A549 (cell line): ENCODE results near the gene TMEM59. TPM values are rescaled to one million over a fixed set of nuclear protein-coding genes. Genes with fewer than 3 reads are reported as not detected.
"Not testable (repeated sequence)": the region's sequence is repeated elsewhere in the genome, so short reads cannot be mapped to it uniquely, and the experiment has no call there.

Source experiments
- ATAC-seq, 2 experiments: fragments of 200-7000 bp in 1 of 2; fragments of >200 bp in 1 of 2; cut with Nextera tagmentation in 1 of 2; cut with Tn5 transposase in 1 of 2; 3 replicates each; pipeline versions ENCODE4 v1.8.0 to v1.9.1; 2018 to 2020; ENCODE audit warnings: mild to moderate bottlenecking in 1 of 2, moderate library complexity in 1 of 2
- CTCF ChIA-PET: fragments of 300-600 bp; sonication (Branson Sonifier 250); formaldehyde crosslinking; extraction: SDS; loops from one replicate; lab custom pipeline; 2021; ENCODE audit warnings: antibody characterized with exemption, inconsistent platforms; lab: Yijun Ruan, JAX
- POLR2A ChIA-PET: fragments of 350-600 bp; formaldehyde crosslinking; extraction: SDS; loops from one replicate; lab custom pipeline; 2021; ENCODE audit warnings: antibody characterized with exemption, inconsistent platforms; lab: Yijun Ruan, JAX
- DNase-seq, 2 experiments: peaks; one replicate each; pipeline versions ENCODE4 v3.0.0 to v3.0.0-alpha.2; 2011 to 2016; ENCODE audit warnings: low read depth in 1 of 2, low spot score in 1 of 2
- FAIRE-seq: peaks from 2 replicates; lab custom pipeline; 2011; peaks lifted over from hg19 to GRCh38; lab: Jason Lieb, UNC
- H3K27ac ChIP-seq, 2 experiments: fragments of >200 bp; sonication (Bioruptor Twin); formaldehyde crosslinking; 3 replicates each; pipeline ENCODE4 v1.5.1; 2016 to 2017
- H3K4me1 ChIP-seq: fragments of >200 bp; sonication (Bioruptor Twin); formaldehyde crosslinking; 3 replicates; pipeline ENCODE4 v1.6.1; 2016
- H3K4me2 ChIP-seq: fragments of >200 bp; sonication (Bioruptor Twin); formaldehyde crosslinking; 3 replicates; pipeline ENCODE4 v1.6.1; 2016
- H3K4me3 ChIP-seq: fragments of >200 bp; sonication (Bioruptor Twin); formaldehyde crosslinking; 3 replicates; pipeline ENCODE4 v1.5.1; 2016
- H3K9me3 ChIP-seq: fragments of >200 bp; sonication (Bioruptor Twin); formaldehyde crosslinking; 3 replicates; pipeline ENCODE4 v1.6.1; 2016
- BHLHE40 ChIP-seq: IDR thresholded peaks from 2 replicates; pipeline ENCODE4 v1.6.1; 2012; ENCODE audit warnings: low read depth, low read length, inconsistent platforms
- CBX8 ChIP-seq: fragments of 200-600 bp; sonication (generic); IDR thresholded peaks from 2 replicates; pipeline ENCODE4 v1.6.1; 2016
- CEBPB ChIP-seq, 2 experiments: fragments of >200 bp in 1 of 2; sonication (Bioruptor Twin) in 1 of 2; formaldehyde crosslinking in 1 of 2; IDR thresholded peaks; 2 replicates each; pipeline ENCODE4 v1.6.1; 2012 to 2016
- FOXS1 ChIP-seq: fragments of 250-450 bp; sonication (Bioruptor Pico); IDR thresholded peaks from 2 replicates; pipeline ENCODE4 v1.5.0; 2020; ENCODE audit warnings: mild to moderate bottlenecking, moderate library complexity
- HDAC2 ChIP-seq: fragments of 200-600 bp; sonication (generic); IDR thresholded peaks from 2 replicates; pipeline ENCODE4 v1.6.1; 2016
- HEYL ChIP-seq: fragments of 250-450 bp; sonication (Bioruptor Pico); IDR thresholded peaks from 2 replicates; pipeline ENCODE4 v1.8.0; 2021; ENCODE audit warnings: mild to moderate bottlenecking, moderate library complexity
- HOXB5 ChIP-seq: fragments of 250-450 bp; sonication (Bioruptor Pico); IDR thresholded peaks from 2 replicates; pipeline ENCODE4 v1.5.0; 2020; ENCODE audit warnings: mild to moderate bottlenecking, moderate library complexity
- MAFK ChIP-seq: fragments of 450-650 bp; IDR thresholded peaks from 2 replicates; pipeline ENCODE4 v1.6.1; 2014; ENCODE audit not compliant: partially characterized antibody
- NFE2L2 ChIP-seq: fragments of 150-350 bp; conservative IDR thresholded peaks from 2 replicates; pipeline ENCODE4 v1.6.1; 2014; ENCODE audit warnings: low read length
- PHF8 ChIP-seq: fragments of 200-600 bp; sonication (generic); IDR thresholded peaks from 2 replicates; pipeline ENCODE4 v1.6.1; 2016; ENCODE audit warnings: low read depth, mild to moderate bottlenecking, antibody characterized with exemption, moderate library complexity, borderline replicate concordance
- RFX5 ChIP-seq: fragments of 450-650 bp; IDR thresholded peaks from 2 replicates; pipeline ENCODE4 v1.7.1; 2014; ENCODE audit warnings: antibody characterized with exemption, mild to moderate bottlenecking, moderate library complexity
- TFCP2L1 ChIP-seq: fragments of 250-450 bp; sonication (Bioruptor Pico); IDR thresholded peaks from 2 replicates; pipeline ENCODE4 v1.5.0; 2021; ENCODE audit warnings: mild to moderate bottlenecking
- TP53 ChIP-seq: fragments of 250-450 bp; sonication (Bioruptor Pico); IDR thresholded peaks from 2 replicates; pipeline ENCODE4 v1.5.0; 2021; ENCODE audit warnings: mild to moderate bottlenecking, moderate library complexity
- ZC3H11A ChIP-seq: fragments of 450-650 bp; IDR thresholded peaks from 2 replicates; pipeline ENCODE4 v1.6.1; 2014; ENCODE audit warnings: antibody characterized with exemption, mild to moderate bottlenecking
- WGBS: methylation state at CpG from one replicate; pipeline ENCODE4 v1.1.6; 2017; ENCODE audit errors: missing lambda C conversion rate; 5-methylcytosine and 5-hydroxymethylcytosine counted together
- polyA plus RNA-seq, 4 experiments: library from polyadenylated mRNA; depleted of rRNA in 3 of 4; stranded (reverse); fragments of >200 nt; fragmentation: RNase III in 1 of 4; extraction: RNeasy Plus Mini Kit Qiagen cat#74134 plus additional on column Dnase treatment in 1 of 4; gene quantifications; 2 replicates in 3 of 4; 3 replicates in 1 of 4; pipeline ENCODE4 v1.2.3, GENCODE V29; 2011 to 2017
- TF ChIP-seq, protein P1 (sequence below): fragments of 250-450 bp; sonication (Bioruptor Pico); IDR thresholded peaks from 2 replicates; pipeline ENCODE4 v1.5.0; 2021; ENCODE audit warnings: mild to moderate bottlenecking, moderate library complexity, borderline replicate concordance
- TF ChIP-seq, protein P2 (sequence below): fragments of 200-600 bp; sonication (generic); IDR thresholded peaks from 2 replicates; pipeline ENCODE4 v1.6.1; 2016; ENCODE audit warnings: antibody characterized with exemption, mild to moderate bottlenecking, moderate library complexity
- TF ChIP-seq, protein P3 (sequence below): IDR thresholded peaks from 2 replicates; pipeline ENCODE4 v1.6.1; 2012
- TF ChIP-seq, protein P4 (sequence below): fragments of 150-350 bp; IDR thresholded peaks from 2 replicates; pipeline ENCODE4 v1.6.1; 2014; ENCODE audit warnings: low read depth, mild to moderate bottlenecking, low read length

TMEM59 gene
- polyA plus RNA-seq, 2 of the 4 experiments (the other 2 are of a cell fraction): 114 to 225 TPM

DNA sequence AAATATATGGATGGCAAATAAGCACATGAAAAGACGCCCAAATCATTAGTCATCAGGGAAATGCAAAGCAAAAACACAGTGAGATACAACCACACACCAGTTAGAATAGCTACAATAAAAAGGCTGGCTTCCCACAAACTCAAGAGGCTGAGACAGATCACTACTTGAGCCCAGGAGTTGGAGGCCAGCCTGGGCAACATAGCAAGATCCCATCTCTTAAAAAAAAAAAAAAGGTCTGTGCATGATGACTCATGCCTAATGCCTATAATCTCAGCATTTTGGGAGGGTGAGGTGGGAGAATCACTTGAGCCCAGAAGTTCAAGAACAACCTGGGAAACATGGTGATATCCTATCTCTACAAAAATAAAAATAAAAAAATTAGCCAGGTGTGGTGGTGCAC, 54.8 kb downstream of the TMEM59 start:
- Histone ChIP-seq H3K4me3 (no peak overlapping the region), H3K4me2 (no peak overlapping the region), H3K9me3 (no peaks in the 10 kb centered on the region), H3K4me1 (no peaks in the 10 kb centered on the region), H3K27ac (no peak overlapping the region)
- no peak for DNase-seq
- POLR2A ChIA-PET: interaction anchor here (0.6 kb wide), 1 partner anchor 30 kb away, joined by 3 read pairs; no protein-coding TSS in a partner anchor
- no peak for FAIRE-seq
- WGBS: 43% methylated on average over 1 of the region's 1 CpG
- TF ChIP-seq HEYL (CRISPR knock-in tag): no peak
- TF ChIP-seq RFX5: no peak
- TF ChIP-seq CBX8: no peak
- no peak for TF ChIP-seq HDAC2
- CTCF ChIA-PET: no interaction called here
- no peak for ATAC-seq

DNA sequence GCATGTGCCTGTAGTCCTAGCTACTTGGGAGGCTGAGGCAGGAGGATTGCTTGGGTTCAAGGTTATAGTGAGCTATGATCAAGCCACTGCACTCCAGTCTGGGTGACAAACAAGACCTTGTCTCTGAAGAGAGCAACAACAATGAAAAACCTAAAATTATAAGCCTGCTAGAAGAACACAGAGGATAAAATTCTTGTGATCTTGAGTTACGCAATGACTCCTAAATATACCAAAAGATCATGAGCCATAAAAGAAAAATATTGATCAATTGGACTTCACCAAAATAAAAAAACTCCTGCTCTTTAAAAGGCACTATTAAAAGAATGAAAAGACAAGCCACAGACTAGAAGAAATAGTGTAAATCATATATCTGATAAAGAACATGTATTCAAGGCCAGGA, 57.3 kb downstream of the TMEM59 start:
- Histone ChIP-seq H3K4me1 (no peaks in the 10 kb centered on the region), H3K27ac (no peak overlapping the region)
- POLR2A ChIA-PET: no interaction called here
- 64% methylated on average over 1 of the region's 1 CpG for WGBS
- no peak for DNase-seq
- TF ChIP-seq BHLHE40 (no peak), PHF8 (no peak), MAFK (no peak), TP53 (CRISPR knock-in tag) (no peak), TFCP2L1 (CRISPR knock-in tag) (no peak), HOXB5 (no peak), HEYL (CRISPR knock-in tag) (no peak), FOXS1 (CRISPR knock-in tag) (no peak), CEBPB (IDR thresholded peaks at IDR 0.05) (no peak), NFE2L2 (no peak)
- TF ChIP-seq, protein P1, sequence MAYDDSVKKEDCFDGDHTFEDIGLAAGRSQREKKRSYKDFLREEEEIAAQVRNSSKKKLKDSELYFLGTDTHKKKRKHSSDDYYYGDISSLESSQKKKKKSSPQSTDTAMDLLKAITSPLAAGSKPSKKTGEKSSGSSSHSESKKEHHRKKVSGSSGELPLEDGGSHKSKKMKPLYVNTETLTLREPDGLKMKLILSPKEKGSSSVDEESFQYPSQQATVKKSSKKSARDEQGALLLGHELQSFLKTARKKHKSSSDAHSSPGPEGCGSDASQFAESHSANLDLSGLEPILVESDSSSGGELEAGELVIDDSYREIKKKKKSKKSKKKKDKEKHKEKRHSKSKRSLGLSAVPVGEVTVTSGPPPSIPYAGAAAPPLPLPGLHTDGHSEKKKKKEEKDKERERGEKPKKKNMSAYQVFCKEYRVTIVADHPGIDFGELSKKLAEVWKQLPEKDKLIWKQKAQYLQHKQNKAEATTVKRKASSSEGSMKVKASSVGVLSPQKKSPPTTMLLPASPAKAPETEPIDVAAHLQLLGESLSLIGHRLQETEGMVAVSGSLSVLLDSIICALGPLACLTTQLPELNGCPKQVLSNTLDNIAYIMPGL (CRISPR knock-in tag): no peak
- TF ChIP-seq, protein P2, sequence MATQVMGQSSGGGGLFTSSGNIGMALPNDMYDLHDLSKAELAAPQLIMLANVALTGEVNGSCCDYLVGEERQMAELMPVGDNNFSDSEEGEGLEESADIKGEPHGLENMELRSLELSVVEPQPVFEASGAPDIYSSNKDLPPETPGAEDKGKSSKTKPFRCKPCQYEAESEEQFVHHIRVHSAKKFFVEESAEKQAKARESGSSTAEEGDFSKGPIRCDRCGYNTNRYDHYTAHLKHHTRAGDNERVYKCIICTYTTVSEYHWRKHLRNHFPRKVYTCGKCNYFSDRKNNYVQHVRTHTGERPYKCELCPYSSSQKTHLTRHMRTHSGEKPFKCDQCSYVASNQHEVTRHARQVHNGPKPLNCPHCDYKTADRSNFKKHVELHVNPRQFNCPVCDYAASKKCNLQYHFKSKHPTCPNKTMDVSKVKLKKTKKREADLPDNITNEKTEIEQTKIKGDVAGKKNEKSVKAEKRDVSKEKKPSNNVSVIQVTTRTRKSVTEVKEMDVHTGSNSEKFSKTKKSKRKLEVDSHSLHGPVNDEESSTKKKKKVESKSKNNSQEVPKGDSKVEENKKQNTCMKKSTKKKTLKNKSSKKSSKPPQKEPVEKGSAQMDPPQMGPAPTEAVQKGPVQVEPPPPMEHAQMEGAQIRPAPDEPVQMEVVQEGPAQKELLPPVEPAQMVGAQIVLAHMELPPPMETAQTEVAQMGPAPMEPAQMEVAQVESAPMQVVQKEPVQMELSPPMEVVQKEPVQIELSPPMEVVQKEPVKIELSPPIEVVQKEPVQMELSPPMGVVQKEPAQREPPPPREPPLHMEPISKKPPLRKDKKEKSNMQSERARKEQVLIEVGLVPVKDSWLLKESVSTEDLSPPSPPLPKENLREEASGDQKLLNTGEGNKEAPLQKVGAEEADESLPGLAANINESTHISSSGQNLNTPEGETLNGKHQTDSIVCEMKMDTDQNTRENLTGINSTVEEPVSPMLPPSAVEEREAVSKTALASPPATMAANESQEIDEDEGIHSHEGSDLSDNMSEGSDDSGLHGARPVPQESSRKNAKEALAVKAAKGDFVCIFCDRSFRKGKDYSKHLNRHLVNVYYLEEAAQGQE: no peak
- TF ChIP-seq, protein P3, sequence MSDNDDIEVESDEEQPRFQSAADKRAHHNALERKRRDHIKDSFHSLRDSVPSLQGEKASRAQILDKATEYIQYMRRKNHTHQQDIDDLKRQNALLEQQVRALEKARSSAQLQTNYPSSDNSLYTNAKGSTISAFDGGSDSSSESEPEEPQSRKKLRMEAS: no peak
- TF ChIP-seq, protein P4, sequence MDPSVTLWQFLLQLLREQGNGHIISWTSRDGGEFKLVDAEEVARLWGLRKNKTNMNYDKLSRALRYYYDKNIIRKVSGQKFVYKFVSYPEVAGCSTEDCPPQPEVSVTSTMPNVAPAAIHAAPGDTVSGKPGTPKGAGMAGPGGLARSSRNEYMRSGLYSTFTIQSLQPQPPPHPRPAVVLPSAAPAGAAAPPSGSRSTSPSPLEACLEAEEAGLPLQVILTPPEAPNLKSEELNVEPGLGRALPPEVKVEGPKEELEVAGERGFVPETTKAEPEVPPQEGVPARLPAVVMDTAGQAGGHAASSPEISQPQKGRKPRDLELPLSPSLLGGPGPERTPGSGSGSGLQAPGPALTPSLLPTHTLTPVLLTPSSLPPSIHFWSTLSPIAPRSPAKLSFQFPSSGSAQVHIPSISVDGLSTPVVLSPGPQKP: no peak
- TF ChIP-seq, all 56 proteins: peak for 0
- H3K4me2 ChIP-seq: no peak overlapping the region
- CTCF ChIA-PET: no interaction called here
- H3K4me3 ChIP-seq: no peak overlapping the region
- no peaks in the 10 kb centered on the region for H3K9me3 ChIP-seq
- FAIRE-seq (no peak), ATAC-seq (no peak)

DNA sequence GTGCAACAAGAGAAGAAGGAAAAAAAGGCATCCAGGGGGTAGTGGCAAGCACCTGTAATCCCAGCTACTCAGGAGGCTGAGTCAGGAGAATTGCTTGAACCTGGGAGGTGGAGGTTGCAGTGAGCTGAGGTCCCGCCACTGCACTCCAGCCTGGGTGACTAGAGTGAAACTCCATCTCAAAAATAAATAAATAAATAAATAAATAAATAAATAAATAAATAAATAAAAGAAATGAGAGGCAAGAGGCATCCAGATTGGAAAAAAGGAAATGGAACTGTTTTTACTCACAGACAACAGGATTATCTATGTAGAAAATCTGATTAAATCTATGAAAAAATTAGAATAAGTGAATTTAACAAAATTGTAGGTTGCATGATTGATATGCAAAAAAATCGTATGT, 58.5 kb downstream of the TMEM59 start:
- H3K9me3 ChIP-seq, H3K27ac ChIP-seq, H3K4me2 ChIP-seq, FAIRE-seq, ATAC-seq, CTCF ChIA-PET, DNase-seq, H3K4me1 ChIP-seq, H3K4me3 ChIP-seq, POLR2A ChIA-PET: not testable (repeated sequence)
- peak; percentile 66; the same call in 1 of the 2 replicates for TF ChIP-seq ZC3H11A
- 71% methylated on average over 2 of the region's 2 CpGs for WGBS
